SJCRH30 (cell line): ENCODE measurements around the gene JAK3. TPM values are rescaled to one million over a fixed set of nuclear protein-coding genes. Genes with fewer than 3 reads are reported as not detected.
A peak's percentile ranks its signal among the peaks of the same experiment; 100 is the strongest.

Experiments
- DNase-seq, 2 experiments: peaks; one replicate each; pipeline ENCODE4 v3.0.0-alpha.2; 2015 to 2020
- H3K27ac ChIP-seq: fragments of 250-450 bp; sonication (Bioruptor Pico); 2 replicates; pipeline ENCODE4 v1.5.1; 2020; ENCODE audit warnings: mild to moderate bottlenecking, moderate library complexity
- H3K27me3 ChIP-seq: fragments of 250-450 bp; sonication (Bioruptor Pico); 2 replicates; pipeline ENCODE4 v1.5.1; 2020; ENCODE audit warnings: mild to moderate bottlenecking, moderate library complexity
- H3K36me3 ChIP-seq: fragments of 250-450 bp; sonication (Bioruptor Pico); 2 replicates; pipeline ENCODE4 v1.5.1; 2020; ENCODE audit warnings: mild to moderate bottlenecking, moderate library complexity
- H3K4me1 ChIP-seq: fragments of 250-450 bp; sonication (Bioruptor Pico); 2 replicates; pipeline ENCODE4 v1.5.1; 2020; ENCODE audit warnings: mild to moderate bottlenecking, moderate library complexity
- H3K4me3 ChIP-seq: fragments of 250-450 bp; sonication (Bioruptor Pico); 2 replicates; pipeline ENCODE4 v1.5.1; 2020; ENCODE audit warnings: mild to moderate bottlenecking, moderate library complexity
- H3K9me3 ChIP-seq: fragments of 250-450 bp; sonication (Bioruptor Pico); replicated peaks from 2 replicates; pipeline ENCODE4 v1.5.1; 2020; ENCODE audit warnings: mild to moderate bottlenecking, moderate library complexity
- total RNA-seq: library from RNA; depleted of rRNA; stranded (reverse); fragments of >200 nt; shearing (Covaris generic); gene quantifications from 2 replicates; pipeline ENCODE4 v1.2.3, GENCODE V29; 2014

JAK3 gene
- total RNA-seq, 1 experiment from 2014 or later, result 0.04 TPM

DNA sequence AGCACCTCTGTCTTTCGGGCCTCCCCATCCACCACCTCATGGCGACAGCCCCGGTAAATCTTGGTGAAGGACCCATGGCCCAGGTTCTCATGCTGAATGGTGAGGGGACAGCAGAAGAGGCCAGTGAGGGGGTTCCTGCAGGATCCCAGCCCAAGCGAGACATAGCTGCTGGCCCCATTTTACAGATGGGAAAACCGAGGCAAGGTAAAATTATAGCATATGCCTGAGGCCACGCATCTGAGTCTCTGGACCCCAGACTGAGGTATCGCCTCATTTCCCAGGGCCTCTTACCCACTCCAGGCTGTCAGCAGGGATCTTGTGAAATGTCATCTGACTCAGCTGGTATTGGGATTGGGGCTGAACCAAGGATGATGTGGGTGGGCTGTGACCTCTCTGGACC is 9.8 kb downstream of the JAK3 start:
- DNase-seq, result no peak
- Histone ChIP-seq H3K4me3 (no peak overlapping the region), H3K9me3 (no peaks in the 10 kb centered on the region), H3K36me3 (no peaks in the 10 kb centered on the region), H3K4me1 (no peaks in the 10 kb centered on the region), H3K27ac (no peak overlapping the region), H3K27me3 (peaks cover 4% of the 10 kb centered on the region; the same call in 1 of the 2 replicates)

DNA sequence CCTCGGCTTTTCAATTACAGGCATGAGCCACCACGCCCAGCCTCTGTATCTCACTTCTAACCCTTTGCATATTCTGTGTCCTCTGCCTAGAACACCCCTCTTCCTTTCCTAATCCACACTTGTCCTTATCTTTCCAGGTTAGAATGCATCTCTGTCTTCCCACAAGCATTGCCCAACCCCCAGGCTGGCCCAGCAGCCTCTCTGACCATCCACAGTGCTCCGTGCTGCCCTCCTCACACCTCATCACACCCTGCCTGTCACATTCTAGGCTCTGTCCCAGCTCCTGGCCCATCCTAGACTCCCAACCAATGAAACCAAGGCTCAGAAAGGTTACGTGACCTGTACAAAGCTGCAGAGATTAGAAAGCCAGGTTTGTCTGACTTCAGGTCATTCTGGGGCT is 11.3 kb downstream of the JAK3 start:
- no peaks in the 10 kb centered on the region for H3K9me3 ChIP-seq
- no peak overlapping the region for H3K27ac ChIP-seq
- H3K36me3 ChIP-seq, result no peaks in the 10 kb centered on the region
- no peak for DNase-seq
- peaks cover 4% of the 10 kb centered on the region; the same call in 1 of the 2 replicates for H3K27me3 ChIP-seq
- H3K4me1 ChIP-seq, result no peaks in the 10 kb centered on the region
- no peak overlapping the region for H3K4me3 ChIP-seq

DNA sequence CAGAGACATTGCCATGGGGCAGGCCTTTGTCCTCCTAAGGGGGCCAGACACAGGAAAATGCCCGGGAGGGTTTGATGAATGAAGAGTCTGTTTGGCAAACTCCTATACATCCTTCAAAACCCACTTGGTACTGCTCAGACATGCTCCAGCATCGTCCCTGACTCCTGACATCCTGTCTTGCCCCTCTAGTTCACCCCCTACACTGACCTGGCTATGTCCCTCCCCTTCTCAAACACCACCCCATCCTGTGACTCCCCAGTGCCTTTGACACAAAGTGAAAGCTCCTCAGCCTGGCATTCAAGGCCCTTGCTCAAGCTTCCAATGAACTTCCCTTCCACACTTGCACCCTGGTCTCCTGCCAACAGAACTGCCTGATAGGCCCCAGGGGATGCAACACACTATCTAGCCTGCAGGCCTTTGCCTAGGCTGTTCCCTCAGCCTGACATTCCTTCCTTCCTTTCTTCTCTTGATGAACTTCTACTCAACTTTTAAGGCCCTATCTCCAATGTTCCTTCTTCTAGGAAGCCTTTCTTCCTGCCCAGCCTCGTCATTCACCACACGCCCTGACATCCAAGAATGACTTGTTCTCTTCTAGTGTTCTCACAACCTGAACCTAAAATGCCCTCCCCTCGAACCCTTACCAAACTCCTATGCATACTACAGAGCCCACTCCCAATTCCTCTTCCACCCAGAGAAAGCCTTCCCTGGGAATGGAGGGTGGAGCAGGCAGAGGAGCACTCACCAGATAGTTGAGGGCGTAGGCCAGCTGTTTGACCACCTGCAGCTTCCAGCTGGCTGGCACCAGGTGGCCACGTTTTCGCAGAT is 12.4 kb downstream of the JAK3 start:
- Histone ChIP-seq H3K27me3 (peaks cover 4% of the 10 kb centered on the region; the same call in 1 of the 2 replicates), H3K4me1 (no peaks in the 10 kb centered on the region), H3K27ac (no peak overlapping the region), H3K9me3 (no peaks in the 10 kb centered on the region), H3K4me3 (no peak overlapping the region), H3K36me3 (no peaks in the 10 kb centered on the region)
- DNase-seq, result no peak

DNA sequence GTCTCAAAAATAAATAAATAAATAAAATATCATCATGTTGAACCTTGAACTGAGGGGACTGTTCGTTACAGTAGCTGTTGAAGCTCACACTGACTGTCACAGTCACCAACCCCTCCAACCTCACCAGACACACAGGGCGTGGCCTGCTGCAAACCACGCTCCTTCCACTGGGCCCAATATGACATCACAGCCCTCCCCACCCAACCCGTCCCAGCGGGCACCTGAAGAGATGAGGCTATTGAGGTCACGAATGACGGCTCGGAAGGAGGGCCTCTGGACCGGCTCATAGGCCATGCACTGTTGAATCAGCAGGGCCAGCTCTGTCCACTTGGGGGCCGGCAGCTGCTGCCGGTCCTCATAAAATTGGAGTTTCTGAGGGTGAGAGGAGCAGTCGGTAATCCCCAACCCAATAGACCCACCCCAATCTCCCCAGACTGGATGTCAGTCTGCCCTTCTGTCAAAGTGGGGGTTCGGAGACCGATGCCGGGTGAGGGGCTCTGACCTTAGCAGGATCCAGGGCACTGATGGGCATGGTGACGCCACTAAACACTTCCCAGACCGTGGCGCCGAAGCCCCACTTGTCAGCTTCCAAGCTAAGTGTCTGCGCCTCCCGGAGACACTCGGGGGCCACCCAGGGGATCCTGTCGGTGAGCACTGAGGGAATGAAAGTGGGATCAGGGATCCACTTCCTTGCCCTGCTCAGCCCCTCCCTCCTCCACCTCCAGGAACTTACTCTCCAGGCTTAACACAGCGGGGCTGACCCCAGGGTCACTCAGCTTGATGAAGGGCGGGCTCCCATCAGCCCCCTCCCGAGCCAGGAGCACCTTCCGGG is 13.2 kb downstream of the JAK3 start:
- Histone ChIP-seq H3K27ac (no peak overlapping the region), H3K27me3 (peaks cover 4% of the 10 kb centered on the region; the same call in 1 of the 2 replicates), H3K4me3 (no peak overlapping the region), H3K4me1 (no peaks in the 10 kb centered on the region), H3K9me3 (no peaks in the 10 kb centered on the region), H3K36me3 (no peaks in the 10 kb centered on the region)
- DNase-seq, result no peak

DNA sequence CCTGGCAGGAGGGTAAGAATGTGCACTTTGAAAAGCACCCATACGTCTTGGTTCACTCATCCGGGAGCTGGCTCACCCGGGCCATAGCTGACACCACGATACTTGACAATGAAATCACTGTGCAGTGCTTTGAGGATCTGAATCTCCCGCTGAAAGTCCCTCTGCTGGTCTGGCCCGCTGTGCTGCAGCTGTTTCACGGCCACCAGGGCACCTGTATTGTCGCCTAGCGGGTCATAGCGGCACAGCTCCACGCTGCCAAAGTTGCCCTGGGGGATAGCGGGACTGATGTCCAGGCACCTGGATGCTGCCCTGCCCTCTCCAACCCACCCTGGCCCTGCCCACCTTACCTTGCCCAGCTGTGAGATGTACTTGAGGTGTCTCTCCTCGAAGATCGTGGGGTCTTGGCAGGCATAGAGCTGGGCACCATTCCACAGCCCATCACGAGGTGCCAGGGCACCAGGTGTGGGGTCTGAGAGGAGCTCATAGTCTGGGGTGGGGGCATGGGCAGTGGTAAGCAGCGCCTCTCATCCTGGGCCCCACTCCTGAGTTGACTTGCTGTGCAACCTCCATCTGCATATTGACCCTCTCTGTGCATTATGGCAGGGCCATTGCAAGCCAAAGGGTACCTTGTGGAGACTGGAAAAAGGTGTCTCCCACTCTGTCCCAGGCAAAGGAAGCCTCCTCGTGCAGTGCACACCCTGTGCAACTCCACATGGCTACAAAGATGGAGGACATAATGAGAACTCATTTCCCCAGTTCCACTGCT is 15.2 kb downstream of the JAK3 start:
- H3K4me3 ChIP-seq, result no peak overlapping the region
- no peak for DNase-seq
- H3K4me1 ChIP-seq, result no peaks in the 10 kb centered on the region
- no peaks in the 10 kb centered on the region for H3K36me3 ChIP-seq
- H3K27me3 ChIP-seq, result peaks cover 4% of the 10 kb centered on the region; the same call in 1 of the 2 replicates
- no peaks in the 10 kb centered on the region for H3K9me3 ChIP-seq
- H3K27ac ChIP-seq, result no peak overlapping the region

DNA sequence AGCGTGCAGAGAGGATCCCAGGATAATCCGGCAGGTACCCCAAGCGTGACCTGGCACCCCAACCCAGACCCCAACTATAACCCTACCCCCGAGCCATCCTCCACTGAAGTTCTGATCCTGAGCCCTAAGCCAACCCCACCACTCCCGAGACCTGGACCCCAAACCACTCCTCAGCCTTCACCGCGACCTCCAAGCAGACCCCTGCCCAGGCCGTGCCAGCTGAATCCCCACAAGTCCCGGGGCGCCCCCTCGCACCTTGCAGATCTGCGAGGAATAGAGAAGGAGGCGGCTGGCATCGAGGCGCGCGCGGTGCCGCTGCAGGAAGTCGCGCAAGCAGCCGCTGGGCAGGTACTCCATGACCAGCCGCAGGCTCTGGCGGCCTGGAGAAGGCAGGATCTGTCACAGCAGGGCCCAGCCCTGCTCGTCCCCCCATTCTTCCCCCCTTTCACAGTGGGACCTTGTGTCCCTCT is 16.3 kb downstream of the JAK3 start:
- Histone ChIP-seq H3K4me1 (no peaks in the 10 kb centered on the region), H3K27ac (no peak overlapping the region), H3K36me3 (no peaks in the 10 kb centered on the region), H3K9me3 (no peaks in the 10 kb centered on the region), H3K4me3 (no peak overlapping the region), H3K27me3 (peaks cover 4% of the 10 kb centered on the region; the same call in 1 of the 2 replicates)
- no peak for DNase-seq

DNA sequence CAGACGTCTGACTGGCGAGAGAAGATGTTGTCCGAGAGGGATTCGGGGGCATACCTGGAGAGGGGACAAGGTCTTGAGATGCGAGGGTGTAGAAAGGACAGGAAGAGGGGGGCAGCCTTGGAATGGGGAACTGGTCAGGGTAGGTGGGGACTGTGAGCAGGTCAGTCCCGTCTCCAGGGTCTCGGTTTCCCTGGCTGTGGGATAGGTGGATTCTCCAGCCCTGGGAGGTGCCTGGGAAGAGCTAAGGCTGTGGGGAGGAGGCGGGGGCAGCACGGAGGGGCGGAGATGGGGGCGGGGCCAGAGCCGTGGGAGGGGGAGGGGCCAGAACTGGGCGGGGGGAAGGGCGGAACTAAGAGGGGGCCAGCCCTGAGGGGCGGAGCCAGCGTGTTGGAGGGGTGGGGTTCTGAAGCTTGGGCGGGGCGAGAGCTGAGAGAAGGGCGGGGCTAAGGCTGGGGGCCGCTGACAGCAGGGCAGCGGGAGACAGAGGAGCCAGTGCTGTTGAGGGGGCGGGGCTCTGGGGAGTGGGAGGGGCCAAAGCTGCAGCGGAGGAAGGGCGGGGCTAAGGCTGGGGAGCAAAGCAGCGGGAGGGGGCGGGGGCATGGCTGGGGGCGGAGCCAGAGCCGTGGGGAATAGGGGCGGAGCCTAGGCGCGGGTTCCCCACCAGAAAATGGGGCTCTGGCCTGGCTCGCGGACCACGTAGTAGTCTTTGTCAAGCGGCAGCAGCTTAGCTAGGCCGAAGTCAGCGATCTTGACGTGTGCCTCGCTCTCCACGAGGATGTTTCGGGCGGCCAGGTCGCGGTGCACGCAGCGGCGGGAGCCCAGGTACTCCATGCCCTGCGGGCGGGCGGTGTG is 17.0 kb downstream of the JAK3 start:
- Histone ChIP-seq H3K27ac (no peak overlapping the region), H3K4me1 (no peaks in the 10 kb centered on the region), H3K9me3 (no peaks in the 10 kb centered on the region), H3K27me3 (peaks cover 4% of the 10 kb centered on the region; the same call in 1 of the 2 replicates), H3K4me3 (no peak overlapping the region), H3K36me3 (no peaks in the 10 kb centered on the region)
- peak; percentile 45 to 47 for DNase-seq

DNA sequence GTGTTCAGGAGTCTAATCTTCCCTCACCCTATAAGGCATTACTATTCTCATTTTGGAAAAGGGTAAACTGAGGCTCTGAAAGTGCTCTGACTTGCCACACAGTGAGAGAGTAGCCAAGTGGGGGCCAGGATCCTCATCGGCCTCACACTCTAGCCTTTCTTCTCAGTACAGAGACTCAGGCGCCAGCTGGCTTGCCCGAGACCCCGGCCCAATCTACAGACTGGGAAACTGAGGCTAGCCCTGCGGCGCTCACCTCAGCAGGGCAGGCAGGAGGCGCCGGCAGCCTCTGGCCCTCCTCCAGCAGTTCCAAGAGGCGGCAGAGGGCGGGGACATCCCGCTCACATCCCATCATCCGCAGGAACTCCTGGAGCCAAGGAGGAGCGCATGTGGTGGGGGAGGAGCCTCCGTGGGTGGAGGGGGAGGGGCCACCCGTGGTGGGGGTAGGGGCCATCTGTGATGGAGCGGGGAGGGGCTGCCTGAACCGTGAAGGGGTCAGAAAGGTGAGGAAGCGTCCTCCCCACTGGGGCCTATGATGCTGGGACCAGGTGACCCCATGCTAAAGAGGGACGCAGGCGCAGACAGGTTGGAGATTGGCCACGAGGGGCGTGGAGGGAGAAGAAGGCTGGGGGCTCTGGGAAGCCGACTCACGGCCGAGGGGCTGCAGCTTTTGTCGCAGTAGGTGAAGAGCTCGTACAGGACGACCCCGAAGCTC is 17.8 kb downstream of the JAK3 start:
- H3K4me3 ChIP-seq, result no peak overlapping the region
- no peaks in the 10 kb centered on the region for H3K4me1 ChIP-seq
- no peaks in the 10 kb centered on the region for H3K36me3 ChIP-seq
- no peak overlapping the region for H3K27ac ChIP-seq
- no peak for DNase-seq
- no peaks in the 10 kb centered on the region for H3K9me3 ChIP-seq
- peaks cover 4% of the 10 kb centered on the region; the same call in 1 of the 2 replicates for H3K27me3 ChIP-seq

DNA sequence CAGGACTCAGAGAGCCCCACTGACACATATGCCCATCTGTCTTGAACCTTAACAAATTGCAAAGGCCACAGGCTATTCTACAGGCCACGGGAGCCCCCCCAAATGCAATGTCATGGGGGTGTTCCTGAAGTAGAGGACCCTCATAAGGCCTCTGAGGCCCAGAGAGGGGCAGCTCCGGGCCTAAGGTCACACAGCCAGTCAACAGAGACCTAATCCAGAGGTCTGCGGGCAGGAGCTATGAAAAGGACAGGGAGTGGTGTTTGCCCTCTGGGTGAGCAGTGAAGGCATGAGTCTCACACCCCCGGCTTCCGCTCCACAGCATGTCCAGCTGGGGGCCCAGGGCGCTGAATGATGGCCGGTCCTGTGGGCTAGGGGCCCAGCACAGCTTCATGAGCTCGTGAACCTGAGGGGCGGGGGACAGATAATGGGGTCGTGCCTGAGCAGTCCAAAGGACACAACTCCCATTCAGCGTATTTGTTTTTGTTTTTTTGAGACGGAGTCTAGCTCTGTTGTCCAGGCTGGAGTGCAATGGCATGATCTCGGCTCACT is 21.2 kb downstream of the JAK3 start:
- Histone ChIP-seq H3K4me1 (no peaks in the 10 kb centered on the region), H3K9me3 (no peaks in the 10 kb centered on the region), H3K27me3 (peaks cover 7% of the 10 kb centered on the region; the same call in 1 of the 2 replicates), H3K36me3 (no peaks in the 10 kb centered on the region), H3K27ac (no peak overlapping the region), H3K4me3 (no peak overlapping the region)
- no peak for DNase-seq

DNA sequence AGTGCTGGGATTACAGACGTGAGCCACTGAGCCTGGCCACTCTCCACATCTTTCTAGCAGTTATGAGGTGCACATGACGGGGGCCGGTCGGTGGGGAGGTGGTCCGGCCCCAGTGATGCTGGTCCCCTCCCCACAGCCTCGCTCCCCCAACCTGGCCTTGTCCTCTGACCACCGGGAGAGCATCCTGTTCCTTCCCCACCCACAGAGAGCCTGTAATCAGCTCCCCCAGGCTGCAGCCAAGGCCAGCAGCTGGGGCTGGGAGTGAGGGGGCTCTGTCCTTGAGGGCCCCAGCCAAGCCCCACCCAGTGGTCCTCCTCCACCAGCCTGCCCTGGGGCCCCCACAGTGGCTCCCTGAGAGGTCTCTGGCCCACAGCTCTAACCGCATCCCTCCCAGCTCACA is 23.4 kb downstream of the JAK3 start:
- Histone ChIP-seq H3K27me3 (peaks cover 7% of the 10 kb centered on the region; the same call in 1 of the 2 replicates), H3K9me3 (no peaks in the 10 kb centered on the region), H3K27ac (no peak overlapping the region), H3K4me3 (no peak overlapping the region), H3K4me1 (no peaks in the 10 kb centered on the region), H3K36me3 (no peaks in the 10 kb centered on the region)
- DNase-seq, result no peak

DNA sequence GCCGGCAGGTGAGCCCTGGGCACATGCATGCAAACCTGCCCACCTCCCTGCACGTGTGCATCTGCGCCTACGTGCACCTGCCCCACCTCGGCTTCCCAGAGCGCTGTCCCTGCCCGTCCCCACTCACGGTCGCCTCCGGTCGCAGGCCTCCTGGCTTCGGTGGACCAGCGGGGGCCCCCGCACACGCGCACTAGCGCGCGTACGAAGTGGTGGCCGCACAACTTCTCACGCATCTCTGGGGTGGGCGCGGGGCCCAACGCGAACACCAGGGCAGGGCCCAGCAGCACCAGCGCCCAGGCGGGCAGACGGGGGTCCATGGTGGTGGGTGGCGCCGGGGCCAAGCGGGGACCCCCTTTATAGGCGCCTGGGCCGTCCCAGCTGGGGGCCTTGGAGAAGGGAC is 26.6 kb downstream of the JAK3 start, which contains the start of gene INSL3:
INSL3 (minus strand) TSS at position 330 of the 400 bp plus-strand sequence; CDS start at position 317, 13 bp downstream.
- no peaks in the 10 kb centered on the region for H3K9me3 ChIP-seq
- H3K4me3 ChIP-seq, result no peak within 1 kb of the TSS
- H3K27me3 ChIP-seq, result peaks cover 7% of the 10 kb centered on the region; the same call in 1 of the 2 replicates
- no peaks in the 10 kb centered on the region for H3K4me1 ChIP-seq
- no peaks in the 10 kb centered on the region for H3K36me3 ChIP-seq
- DNase-seq, result no peak
- H3K27ac ChIP-seq, result no peak within 1 kb of the TSS

DNA sequence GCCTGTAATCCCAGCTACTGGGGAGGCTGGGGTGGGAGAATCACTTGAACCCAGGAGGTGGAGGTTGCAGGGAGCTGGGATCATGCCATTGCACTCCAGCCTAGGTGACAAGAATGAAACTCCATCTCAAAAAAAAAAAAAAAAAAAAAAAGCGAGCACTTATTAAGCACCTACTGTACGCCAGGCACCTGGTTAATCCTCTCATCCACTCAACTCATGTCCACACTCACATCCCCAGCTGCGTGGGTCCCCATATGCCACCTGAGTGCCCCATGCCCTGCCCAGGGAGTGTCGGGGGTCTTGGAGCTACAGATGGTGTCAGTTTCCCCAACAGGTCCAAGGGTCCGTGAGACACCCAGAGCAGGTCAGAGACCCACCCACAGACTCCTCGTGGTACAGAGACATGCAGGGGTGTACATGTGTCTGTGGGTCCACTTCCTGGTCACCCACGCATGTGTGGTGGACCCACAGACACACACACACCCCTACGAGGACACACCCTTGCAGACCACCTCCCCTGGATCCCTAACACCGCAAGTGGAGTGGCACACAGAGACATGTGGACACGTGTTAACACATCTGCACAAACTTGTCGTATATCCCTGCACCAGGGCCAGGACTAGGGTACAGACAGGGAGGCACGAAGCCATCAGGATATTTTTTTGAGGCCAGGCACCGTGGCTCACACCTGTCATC is 30.0 kb downstream of the JAK3 start:
- Histone ChIP-seq H3K4me3 (no peak overlapping the region), H3K27me3 (no peaks in the 10 kb centered on the region), H3K9me3 (no peaks in the 10 kb centered on the region), H3K36me3 (no peaks in the 10 kb centered on the region), H3K4me1 (no peaks in the 10 kb centered on the region), H3K27ac (no peak overlapping the region)
- DNase-seq, result no peak
